Activated T-helper 2 cell treated with anti-CD3 and anti-CD28 coated beads, Interferon-gamma antibody, Interleukin-2, Interleukin-4, amounts not matched to agents 10 μg/mL and 5 μg/mL and 100 μg/mL, durations not matched to agents 14 hours and 24 hours and 36 hours (primary cell): ENCODE data around the gene ACTR5. TPM values are rescaled to one million over a fixed set of nuclear protein-coding genes. Genes with fewer than 3 reads are reported as not detected.

ENCODE experiments used
- DNase-seq: peaks from one replicate; pipeline ENCODE4 v3.0.0; 2021; ENCODE audit warnings: low spot score
- H3K27ac Mint-ChIP-seq: one replicate; pipeline ENCODE4 v1.8.0; 2021; ENCODE audit warnings: mixed read lengths
- H3K27me3 Mint-ChIP-seq: one replicate; pipeline ENCODE4 v1.8.0; 2021; ENCODE audit warnings: low read depth, mixed read lengths
- H3K36me3 Mint-ChIP-seq: one replicate; pipeline ENCODE4 v1.8.0; 2021; ENCODE audit warnings: low read depth, mixed read lengths
- H3K4me1 Mint-ChIP-seq: one replicate; pipeline ENCODE4 v1.8.0; 2021; ENCODE audit warnings: low read depth, mixed read lengths
- H3K4me3 Mint-ChIP-seq: one replicate; pipeline ENCODE4 v1.8.0; 2021; ENCODE audit warnings: low read depth, mild to moderate bottlenecking, moderate library complexity, mixed read lengths
- H3K9me3 Mint-ChIP-seq: one replicate; pipeline ENCODE4 v1.8.0; 2021; ENCODE audit warnings: mixed read lengths
- intact Hi-C: fragments of 100-400 bp; cut with micrococcal nuclease; formaldehyde crosslinking; loops from one replicate; pipeline ENCODE4 v1.15.1; 2023
- total RNA-seq: library from RNA; stranded (reverse); gene quantifications from 2 replicates; pipeline ENCODE4 v1.2.3, GENCODE V29; 2022

Gene ACTR5
- total RNA-seq = 12.1 and 13.2 TPM in 2 replicates

DNA sequence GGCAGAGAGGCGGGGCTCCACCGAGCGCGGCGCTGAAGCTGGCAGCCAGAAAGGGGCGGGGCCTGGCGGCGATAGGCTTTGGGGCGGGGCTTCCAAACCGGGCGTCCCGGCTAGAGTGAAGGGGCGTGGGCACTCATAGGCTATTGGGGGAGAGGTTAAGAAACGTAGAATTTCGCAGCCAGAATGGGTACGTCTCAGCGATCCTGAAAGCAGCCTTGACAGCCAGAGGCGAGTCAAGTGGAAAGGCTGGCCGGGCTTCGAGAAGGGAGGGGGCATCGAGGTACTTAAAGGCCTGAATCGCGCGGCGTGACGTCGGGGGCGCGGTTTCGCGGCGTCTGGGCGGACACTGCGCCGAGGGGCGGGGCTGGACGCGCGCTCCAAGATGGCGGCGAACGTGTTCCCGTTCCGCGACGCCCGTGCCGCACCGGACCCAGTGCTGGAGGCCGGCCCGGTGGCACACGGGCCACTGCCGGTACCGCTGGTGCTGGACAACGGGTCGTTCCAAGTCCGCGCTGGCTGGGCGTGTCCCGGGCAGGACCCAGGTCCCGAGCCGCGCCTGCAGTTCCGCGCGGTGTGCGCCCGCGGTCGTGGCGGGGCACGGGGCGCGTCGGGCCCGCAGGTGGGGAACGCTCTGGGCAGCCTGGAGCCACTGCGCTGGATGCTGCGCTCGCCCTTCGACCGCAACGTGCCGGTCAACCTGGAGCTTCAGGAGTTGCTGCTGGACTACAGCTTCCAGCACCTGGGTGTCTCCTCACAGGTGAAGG, at the start of gene ACTR5:
ACTR5 (plus strand) TSS at position 364 of the 764 bp plus-strand sequence; CDS start at position 383, 19 bp downstream.
- peaks cover 22% of the 10 kb centered on the region for H3K4me1 Mint-ChIP-seq
- peak within 1 kb of the TSS; percentile 95 for H3K27ac Mint-ChIP-seq
- DNase-seq = peak; percentile 94
- H3K4me3 Mint-ChIP-seq = peak within 1 kb of the TSS; percentile 93
- peaks cover 22% of the 10 kb centered on the region for H3K36me3 Mint-ChIP-seq
- intact Hi-C loops = loop anchor here (1.0 to 5.0 kb wide), 3 partner anchors 17 to 144 kb away; partner anchors contain the start of gene PPP1R16B
- H3K9me3 Mint-ChIP-seq = no peaks in the 10 kb centered on the region
- peaks cover 6% of the 10 kb centered on the region for H3K27me3 Mint-ChIP-seq

DNA sequence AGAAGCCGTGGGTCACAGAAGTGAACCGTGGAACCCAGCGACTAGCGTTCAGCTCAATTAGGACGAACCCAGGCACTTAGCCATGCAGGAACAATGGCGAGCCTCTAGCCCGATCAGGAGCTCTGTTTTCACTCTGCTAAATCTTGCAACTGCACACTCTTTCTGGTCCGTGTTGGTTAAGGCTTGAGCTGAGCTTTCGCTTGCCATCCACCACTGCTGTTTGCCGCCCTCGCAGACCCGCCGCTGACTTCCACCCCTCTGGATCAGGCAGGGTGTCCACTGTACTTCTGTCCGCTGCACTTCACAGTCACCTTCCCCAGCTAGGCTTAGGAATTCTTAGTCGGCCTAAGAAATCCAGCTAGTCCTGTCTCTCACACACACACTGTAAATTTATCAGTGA, 49.7 kb upstream of the ACTR5 start:
- Mint-ChIP-seq H3K27ac (no peak overlapping the region), H3K27me3 (no peaks in the 10 kb centered on the region), H3K4me3 (no peak overlapping the region), H3K4me1 (no peaks in the 10 kb centered on the region), H3K36me3 (no peaks in the 10 kb centered on the region), H3K9me3 (no peaks in the 10 kb centered on the region)
- intact Hi-C loops = no loop called here
- no peak for DNase-seq

DNA sequence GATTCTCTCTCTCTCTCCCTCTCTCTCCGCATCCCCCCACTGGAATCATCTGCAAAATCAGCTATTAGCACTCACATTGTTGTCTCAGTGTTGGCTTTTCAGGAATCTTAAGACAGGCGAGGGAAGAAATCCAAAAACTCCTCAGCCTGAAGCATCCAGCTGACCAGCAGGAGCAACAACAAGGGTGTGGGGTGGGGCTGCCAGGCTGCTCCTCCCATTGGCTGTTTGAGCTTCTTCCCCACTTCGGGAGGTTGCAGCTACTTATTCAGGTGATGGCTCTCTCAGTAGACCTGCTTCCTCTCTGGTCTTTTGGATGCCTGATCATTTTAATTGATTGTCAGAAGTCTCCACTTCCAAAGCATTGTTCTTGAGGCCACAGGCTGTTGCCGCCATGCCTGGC, 48.1 kb upstream of the ACTR5 start:
- Mint-ChIP-seq H3K4me3 (no peak overlapping the region), H3K27me3 (no peaks in the 10 kb centered on the region), H3K36me3 (no peaks in the 10 kb centered on the region), H3K27ac (no peak overlapping the region), H3K4me1 (no peaks in the 10 kb centered on the region), H3K9me3 (no peaks in the 10 kb centered on the region)
- DNase-seq = no peak
- intact Hi-C loops = no loop called here

DNA sequence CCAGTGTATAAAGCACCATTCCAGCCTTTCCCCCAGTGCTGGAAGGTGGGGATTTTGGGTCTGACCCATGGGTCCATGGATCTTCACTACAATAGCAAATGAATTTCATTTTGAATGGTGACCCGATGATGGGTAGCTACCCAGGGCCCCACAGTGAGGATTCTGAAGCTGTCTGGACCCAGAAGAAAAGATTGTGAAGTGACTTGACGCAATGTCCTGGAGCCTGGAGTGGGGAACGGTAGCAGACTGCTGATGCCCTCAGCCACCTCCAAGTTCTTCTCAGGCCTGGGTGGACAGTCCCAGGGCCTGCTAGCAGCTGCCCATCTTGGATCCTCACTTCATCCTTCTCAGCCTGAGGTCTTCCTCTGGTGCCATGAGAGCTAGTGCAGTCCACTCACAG, 47.3 kb upstream of the ACTR5 start:
- no peak for DNase-seq
- intact Hi-C loops = no loop called here
- H3K27me3 Mint-ChIP-seq = no peaks in the 10 kb centered on the region

DNA sequence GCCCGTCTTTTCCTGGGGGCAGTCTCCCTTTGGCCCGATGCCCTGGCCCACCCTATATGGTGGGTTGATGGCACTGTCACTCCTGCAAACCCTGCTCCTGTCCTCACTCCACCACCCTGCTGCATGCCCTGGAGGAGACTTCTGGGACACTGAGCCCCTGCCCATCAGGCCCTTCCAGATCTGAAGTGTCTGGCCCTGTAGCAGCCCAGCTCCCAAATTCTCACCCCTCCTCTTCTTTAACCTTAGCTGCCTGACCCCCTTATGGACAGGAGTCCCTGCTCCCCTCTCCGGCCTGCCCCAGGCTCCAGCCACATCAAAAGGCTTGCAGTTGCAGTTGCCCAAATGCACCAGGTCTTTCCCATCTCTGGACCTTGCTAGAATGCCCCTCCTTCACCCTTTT, 44.7 kb upstream of the ACTR5 start:
- intact Hi-C loops = no loop called here
- no peaks in the 10 kb centered on the region for H3K27me3 Mint-ChIP-seq
- H3K4me3 Mint-ChIP-seq = no peak overlapping the region
- no peaks in the 10 kb centered on the region for H3K36me3 Mint-ChIP-seq
- no peaks in the 10 kb centered on the region for H3K9me3 Mint-ChIP-seq
- no peaks in the 10 kb centered on the region for H3K4me1 Mint-ChIP-seq
- no peak overlapping the region for H3K27ac Mint-ChIP-seq
- no peak for DNase-seq

More for the DNA sequence above, 47.3 kb upstream of the ACTR5 start:
- H3K36me3 Mint-ChIP-seq = no peaks in the 10 kb centered on the region
- H3K9me3 Mint-ChIP-seq = no peaks in the 10 kb centered on the region
- H3K27ac Mint-ChIP-seq = no peak overlapping the region
- no peaks in the 10 kb centered on the region for H3K4me1 Mint-ChIP-seq
- H3K4me3 Mint-ChIP-seq = no peak overlapping the region

DNA sequence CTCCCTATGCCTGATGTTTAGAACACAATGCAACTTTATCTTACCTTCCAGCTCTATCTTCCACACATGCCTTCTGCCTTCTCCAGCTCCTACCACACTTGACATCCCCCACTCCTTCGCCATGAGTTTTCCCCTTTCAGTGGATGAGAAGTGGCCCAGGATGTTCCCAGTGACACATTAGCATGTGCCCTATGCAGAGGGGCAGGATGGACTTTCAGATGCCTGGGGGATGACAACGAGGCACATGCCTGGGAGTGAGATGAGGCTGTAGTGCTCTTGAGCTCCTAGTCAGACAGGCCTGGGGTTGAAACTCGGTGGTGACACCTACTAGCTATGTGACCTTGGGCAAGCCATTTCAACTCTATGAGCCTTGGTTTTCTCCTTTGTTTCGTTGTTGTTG, 44.1 kb upstream of the ACTR5 start:
- no peak overlapping the region for H3K27ac Mint-ChIP-seq
- no peaks in the 10 kb centered on the region for H3K9me3 Mint-ChIP-seq
- H3K27me3 Mint-ChIP-seq = no peaks in the 10 kb centered on the region
- no peaks in the 10 kb centered on the region for H3K4me1 Mint-ChIP-seq
- intact Hi-C loops = no loop called here
- no peak for DNase-seq
- H3K4me3 Mint-ChIP-seq = no peak overlapping the region
- H3K36me3 Mint-ChIP-seq = no peaks in the 10 kb centered on the region

DNA sequence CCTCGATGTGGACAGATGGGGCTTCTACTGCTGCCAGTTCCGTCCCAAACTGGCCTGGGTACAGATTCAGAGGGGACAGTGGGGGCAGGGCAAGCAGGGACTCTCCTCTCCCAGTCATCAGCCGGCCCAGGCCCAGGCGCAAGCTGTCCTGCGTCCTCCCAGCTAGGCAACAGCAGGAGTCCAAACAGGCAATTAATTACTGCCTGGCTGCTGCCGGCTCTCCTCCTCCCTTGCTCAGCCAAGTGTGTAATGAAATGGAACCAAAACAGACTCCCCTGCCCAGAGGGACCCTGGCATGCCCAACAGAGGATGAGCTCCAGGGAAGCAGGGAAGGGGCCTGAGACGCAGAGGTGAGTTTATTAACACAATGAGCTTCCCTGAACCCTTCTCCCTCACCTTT, 41.8 kb upstream of the ACTR5 start:
- Mint-ChIP-seq H3K4me1 (no peaks in the 10 kb centered on the region), H3K27ac (no peak overlapping the region), H3K4me3 (no peak overlapping the region), H3K9me3 (no peaks in the 10 kb centered on the region), H3K27me3 (peaks cover 1% of the 10 kb centered on the region), H3K36me3 (no peaks in the 10 kb centered on the region)
- intact Hi-C loops = no loop called here
- no peak for DNase-seq

DNA sequence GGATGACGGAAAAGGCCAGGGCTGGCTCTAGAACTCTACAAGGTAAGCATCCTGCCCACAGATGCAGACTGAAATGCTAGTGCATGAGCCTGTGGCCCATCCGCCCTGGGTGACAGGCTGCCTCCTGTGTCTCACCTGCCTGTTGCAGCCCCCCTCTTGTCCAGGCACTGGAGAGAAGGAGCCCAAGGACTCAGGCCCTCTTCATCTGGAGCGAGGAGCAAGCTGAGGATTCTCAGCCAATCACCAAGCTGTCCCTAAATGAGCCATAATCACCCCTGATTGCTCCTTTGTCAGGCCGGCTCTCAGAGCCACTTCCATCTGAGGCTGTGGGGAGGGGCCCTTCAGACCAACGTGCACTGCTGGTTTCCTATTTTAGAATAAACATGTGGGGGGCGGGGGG, 34.0 kb upstream of the ACTR5 start:
- Mint-ChIP-seq H3K9me3 (no peaks in the 10 kb centered on the region), H3K27ac (no peak overlapping the region), H3K36me3 (no peaks in the 10 kb centered on the region), H3K4me1 (no peaks in the 10 kb centered on the region), H3K27me3 (peaks cover 32% of the 10 kb centered on the region), H3K4me3 (no peak overlapping the region)
- no peak for DNase-seq
- intact Hi-C loops = no loop called here

DNA sequence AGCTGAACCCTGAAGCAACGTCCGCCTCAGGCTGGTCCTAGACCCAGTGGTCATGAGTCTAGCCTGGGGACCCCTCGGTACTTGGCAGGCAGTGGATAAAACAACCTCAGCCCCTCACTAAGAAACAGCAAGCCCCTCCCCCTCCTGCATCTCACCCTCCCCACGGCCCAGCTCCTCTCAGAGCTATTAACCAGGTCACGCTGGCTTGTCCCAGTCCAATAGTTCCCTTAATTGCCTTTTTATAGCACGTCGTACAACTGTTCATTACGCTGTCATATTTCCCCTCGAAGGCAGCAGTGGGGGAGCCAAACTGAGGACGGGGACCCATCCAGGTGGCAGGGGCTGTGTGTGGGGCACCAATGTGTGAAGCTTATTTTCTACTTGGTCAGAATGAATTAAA, 32.6 kb upstream of the ACTR5 start:
- H3K36me3 Mint-ChIP-seq = no peaks in the 10 kb centered on the region
- H3K27me3 Mint-ChIP-seq = peaks cover 41% of the 10 kb centered on the region
- no peak overlapping the region for H3K27ac Mint-ChIP-seq
- no peak for DNase-seq
- intact Hi-C loops = no loop called here
- no peak overlapping the region for H3K4me3 Mint-ChIP-seq
- H3K4me1 Mint-ChIP-seq = no peaks in the 10 kb centered on the region
- no peaks in the 10 kb centered on the region for H3K9me3 Mint-ChIP-seq

DNA sequence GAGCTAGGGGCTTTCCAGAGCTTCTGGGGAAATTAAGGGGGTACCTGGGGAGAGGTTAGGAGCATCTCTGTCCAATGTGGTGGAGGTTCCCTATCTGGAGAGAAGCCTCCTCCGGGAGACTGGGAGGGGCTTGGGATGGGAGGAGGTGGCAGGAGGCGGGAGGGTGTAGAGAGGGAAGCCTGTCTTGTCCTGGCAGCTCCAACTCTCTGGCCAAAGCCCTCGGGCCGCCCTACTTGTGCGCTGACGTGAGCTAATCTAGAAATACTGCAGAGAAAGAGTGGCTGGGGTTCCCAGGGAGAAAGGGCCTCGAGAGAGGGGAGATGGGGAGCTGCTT, 25.6 kb upstream of the ACTR5 start:
- Mint-ChIP-seq H3K36me3 (peaks cover under 1% of the 10 kb centered on the region), H3K27me3 (peaks cover 82% of the 10 kb centered on the region), H3K4me1 (peaks cover 18% of the 10 kb centered on the region), H3K4me3 (no peak overlapping the region), H3K27ac (peak overlapping the region; percentile 1), H3K9me3 (no peaks in the 10 kb centered on the region)
- DNase-seq = no peak
- intact Hi-C loops = loop anchor here (5.0 kb wide), 1 partner anchor 35 kb away; no protein-coding TSS in a partner anchor

DNA sequence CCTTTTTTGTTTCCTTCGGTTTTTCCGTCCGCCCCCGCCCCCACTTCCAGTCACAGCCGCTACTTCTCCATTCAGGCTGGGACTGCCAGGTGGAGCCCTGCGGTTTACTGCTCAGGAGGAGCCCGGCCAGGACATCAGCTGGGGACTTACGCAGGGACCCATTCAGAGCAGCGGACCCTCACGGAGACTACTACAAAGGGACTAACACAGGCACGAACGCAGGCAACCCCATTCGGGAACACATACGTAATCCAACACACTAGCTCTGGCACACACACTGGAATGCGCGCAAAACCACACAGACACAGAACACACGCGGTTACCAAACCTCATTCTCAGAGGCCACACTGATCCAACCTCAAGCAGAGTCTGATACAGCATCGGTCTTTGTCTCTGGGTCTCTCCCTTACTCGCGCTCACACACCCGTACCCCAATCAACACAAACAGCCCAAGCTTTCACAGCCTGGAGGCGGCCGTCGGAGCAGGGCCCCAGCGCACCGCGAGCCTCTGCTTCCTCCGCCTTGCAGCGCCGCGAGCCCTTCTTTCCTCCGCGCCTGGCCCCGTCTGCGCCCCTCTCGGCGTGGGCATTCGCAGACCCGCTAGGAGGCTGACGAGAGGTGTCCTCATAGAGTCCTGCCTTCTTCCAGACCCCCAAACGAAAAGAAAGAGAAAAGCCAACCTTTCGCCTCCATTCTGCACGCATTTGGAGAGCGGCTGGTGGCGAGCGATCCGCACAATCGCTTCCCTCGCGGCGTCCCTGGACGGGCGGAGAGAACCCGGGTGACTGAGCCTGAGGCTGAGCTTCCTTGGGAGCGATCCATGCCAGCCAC, 25.0 kb upstream of the ACTR5 start:
- Mint-ChIP-seq H3K27me3 (peaks cover 84% of the 10 kb centered on the region), H3K36me3 (peaks cover 2% of the 10 kb centered on the region), H3K4me1 (peaks cover 22% of the 10 kb centered on the region), H3K9me3 (no peaks in the 10 kb centered on the region), H3K4me3 (no peak overlapping the region), H3K27ac (no peak overlapping the region)
- intact Hi-C loops = loop anchor here (5.0 kb wide), 1 partner anchor 36 kb away; no protein-coding TSS in a partner anchor
- no peak for DNase-seq

DNA sequence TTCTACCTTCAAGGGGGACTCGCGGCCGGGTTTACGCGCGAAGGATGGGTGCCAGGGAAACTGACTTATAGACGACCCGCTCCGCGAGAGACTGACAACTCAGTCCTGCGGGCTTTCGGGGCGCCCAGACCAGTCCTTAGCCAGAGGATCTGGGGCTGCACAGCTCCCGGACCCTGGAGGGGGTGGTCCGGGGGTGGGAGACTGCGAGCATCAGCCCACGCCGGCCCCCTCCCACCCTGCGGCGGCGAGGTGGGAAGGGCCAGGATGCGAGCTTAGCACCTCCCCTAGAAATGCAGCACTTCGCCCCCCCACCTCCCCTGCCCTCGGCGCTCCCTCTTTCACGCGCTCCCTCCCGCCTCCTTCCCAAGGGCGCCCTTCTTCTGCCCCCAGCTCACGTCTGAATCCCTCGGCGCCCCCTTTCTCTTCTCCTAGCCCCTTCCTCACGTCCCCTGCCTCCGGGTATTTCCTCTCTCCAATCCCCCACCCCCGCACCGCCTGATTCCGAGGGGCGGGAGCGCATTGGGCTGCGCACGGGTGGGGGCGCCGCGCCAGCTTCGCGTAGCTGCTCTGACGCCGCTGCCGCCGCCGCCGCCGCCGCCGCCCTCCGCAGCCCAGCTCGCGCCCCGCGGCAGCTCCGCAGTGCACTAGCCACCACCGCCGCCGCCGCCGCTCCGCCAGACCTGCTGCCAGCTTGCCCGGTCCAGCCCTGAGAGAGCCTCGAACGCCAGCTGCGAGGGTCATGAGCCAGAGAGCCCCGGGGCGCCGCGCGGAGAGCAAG, 24.2 kb upstream of the ACTR5 start, which contains the start of gene SLC32A1:
SLC32A1 (plus strand) TSS at position 639 of the 778 bp plus-strand sequence. CDS start 239 bp downstream, outside the sequence.
- H3K4me3 Mint-ChIP-seq = no peak within 1 kb of the TSS
- H3K9me3 Mint-ChIP-seq = peaks cover under 1% of the 10 kb centered on the region
- H3K36me3 Mint-ChIP-seq = peaks cover 4% of the 10 kb centered on the region
- H3K27ac Mint-ChIP-seq = peak within 1 kb of the TSS; percentile 10
- intact Hi-C loops = loop anchor here (5.0 kb wide), 1 partner anchor 37 kb away; no protein-coding TSS in a partner anchor
- H3K4me1 Mint-ChIP-seq = peaks cover 23% of the 10 kb centered on the region
- H3K27me3 Mint-ChIP-seq = peaks cover 84% of the 10 kb centered on the region
- no peak for DNase-seq
